Measurements from ENCODE around the gene CATSPERD.

GRCh38 chr19:5684694-5685430 is 35.6 kb upstream of the CATSPERD start:
- TF ChIP-seq, protein P1, sequence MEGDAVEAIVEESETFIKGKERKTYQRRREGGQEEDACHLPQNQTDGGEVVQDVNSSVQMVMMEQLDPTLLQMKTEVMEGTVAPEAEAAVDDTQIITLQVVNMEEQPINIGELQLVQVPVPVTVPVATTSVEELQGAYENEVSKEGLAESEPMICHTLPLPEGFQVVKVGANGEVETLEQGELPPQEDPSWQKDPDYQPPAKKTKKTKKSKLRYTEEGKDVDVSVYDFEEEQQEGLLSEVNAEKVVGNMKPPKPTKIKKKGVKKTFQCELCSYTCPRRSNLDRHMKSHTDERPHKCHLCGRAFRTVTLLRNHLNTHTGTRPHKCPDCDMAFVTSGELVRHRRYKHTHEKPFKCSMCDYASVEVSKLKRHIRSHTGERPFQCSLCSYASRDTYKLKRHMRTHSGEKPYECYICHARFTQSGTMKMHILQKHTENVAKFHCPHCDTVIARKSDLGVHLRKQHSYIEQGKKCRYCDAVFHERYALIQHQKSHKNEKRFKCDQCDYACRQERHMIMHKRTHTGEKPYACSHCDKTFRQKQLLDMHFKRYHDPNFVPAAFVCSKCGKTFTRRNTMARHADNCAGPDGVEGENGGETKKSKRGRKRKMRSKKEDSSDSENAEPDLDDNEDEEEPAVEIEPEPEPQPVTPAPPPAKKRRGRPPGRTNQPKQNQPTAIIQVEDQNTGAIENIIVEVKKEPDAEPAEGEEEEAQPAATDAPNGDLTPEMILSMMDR (conservative IDR thresholded peaks at IDR 0.05; ENCODE audit: low read depth, low read length), result no peak
- TF ChIP-seq EZH2 (IDR thresholded peaks at IDR 0.05; ENCODE audit: low read length, unreplicated experiment), result no peak
